ENCODE measurements around the gene NIPA2.

The NIPA2 gene

DNA sequence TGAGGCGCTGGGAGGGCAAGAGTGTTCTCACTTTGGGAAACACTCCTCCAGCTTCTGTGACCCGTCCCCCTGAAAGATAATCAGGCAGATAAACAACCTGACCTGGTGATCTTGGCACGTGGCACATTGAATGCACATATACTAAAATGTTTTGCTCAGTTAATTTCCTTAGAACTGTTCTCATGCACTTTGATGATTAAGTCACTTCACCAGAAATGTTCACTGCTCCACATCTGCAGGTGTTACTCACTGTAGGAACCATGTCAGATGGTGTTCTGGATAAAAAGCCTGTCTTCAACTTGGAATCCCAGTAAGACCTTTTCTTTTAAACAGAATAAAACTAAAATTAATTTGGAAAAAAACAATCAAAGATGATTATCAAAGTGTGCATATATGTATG is 24.6 kb upstream of the NIPA2 start:
- Mint-ChIP-seq H3K4me1 (peaks cover 6% of the 10 kb centered on the region), H3K4me3 (no peak overlapping the region), H3K9me3 (no peaks in the 10 kb centered on the region), H3K27me3 (no peaks in the 10 kb centered on the region), H3K27ac (no peak overlapping the region), H3K36me3 (peaks cover 5% of the 10 kb centered on the region)

DNA sequence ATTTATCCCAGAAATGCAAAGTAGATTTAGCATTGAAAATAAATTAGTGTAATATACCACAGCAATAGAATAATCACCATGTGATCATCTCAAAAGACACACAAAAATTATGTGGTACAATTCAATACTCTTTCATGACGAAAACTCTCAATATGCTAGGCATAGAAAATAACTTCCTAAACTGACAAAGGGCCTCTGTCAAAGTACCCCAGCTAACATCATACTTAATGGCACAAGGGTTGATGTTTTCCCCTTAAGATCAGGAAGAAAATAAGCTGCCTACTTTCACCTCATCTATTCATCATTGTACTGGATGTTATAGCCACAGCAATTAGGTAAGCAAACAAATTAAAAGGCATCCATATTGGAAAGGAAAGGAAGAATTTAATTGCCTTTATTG is 22.7 kb upstream of the NIPA2 start:
- no peak overlapping the region for H3K4me3 Mint-ChIP-seq
- no peak overlapping the region for H3K27ac Mint-ChIP-seq
- no peaks in the 10 kb centered on the region for H3K4me1 Mint-ChIP-seq
- no peaks in the 10 kb centered on the region for H3K27me3 Mint-ChIP-seq
- H3K36me3 Mint-ChIP-seq: peaks cover 5% of the 10 kb centered on the region
- no peaks in the 10 kb centered on the region for H3K9me3 Mint-ChIP-seq

DNA sequence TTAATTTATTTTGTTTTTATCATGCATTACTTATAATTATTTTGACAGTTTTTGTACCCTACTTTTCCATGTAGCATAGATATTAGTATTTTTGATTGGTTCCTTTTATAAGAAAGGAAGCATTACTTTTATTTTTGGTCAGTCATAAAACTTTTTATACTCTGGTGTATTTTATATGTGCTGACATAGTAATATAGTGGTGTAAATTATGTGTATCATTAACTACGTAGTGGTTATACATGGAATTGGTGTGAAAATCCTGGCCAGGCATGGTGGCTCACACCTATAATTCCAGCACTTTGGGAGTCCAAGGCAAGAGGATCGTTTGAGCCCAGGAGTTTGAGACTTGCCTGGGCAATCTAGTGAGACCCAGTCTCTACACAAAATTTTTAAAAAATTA is 18.8 kb upstream of the NIPA2 start:
- Mint-ChIP-seq H3K9me3 (no peaks in the 10 kb centered on the region), H3K27me3 (no peaks in the 10 kb centered on the region), H3K4me3 (no peak overlapping the region), H3K4me1 (no peaks in the 10 kb centered on the region), H3K36me3 (peaks cover 18% of the 10 kb centered on the region), H3K27ac (no peak overlapping the region)

DNA sequence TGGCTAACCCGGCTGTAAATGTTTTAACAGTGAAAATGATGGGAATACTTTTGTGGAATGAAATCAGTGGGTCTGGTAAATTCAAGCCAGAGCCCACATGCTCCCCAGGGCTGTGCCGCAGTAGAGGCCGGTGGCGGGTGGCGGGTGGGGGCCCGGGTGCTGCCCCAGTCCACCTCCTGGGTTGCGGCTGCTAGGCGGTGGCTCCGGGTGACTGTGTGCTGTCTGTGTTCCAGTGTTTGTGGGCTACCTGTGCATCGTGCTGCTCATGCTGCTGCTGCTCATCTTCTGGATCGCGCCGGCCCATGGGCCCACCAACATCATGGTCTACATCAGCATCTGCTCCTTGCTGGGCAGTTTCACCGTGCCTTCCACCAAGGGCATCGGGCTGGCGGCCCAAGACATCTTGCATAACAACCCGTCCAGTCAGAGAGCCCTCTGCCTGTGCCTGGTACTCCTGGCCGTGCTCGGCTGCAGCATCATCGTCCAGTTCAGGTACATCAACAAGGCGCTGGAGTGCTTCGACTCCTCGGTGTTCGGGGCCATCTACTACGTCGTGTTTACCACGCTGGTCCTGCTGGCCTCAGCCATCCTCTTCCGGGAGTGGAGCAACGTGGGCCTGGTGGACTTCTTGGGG is 14.9 kb upstream of the NIPA2 start:
- Mint-ChIP-seq H3K36me3 (peaks cover 15% of the 10 kb centered on the region), H3K27me3 (no peaks in the 10 kb centered on the region)

DNA sequence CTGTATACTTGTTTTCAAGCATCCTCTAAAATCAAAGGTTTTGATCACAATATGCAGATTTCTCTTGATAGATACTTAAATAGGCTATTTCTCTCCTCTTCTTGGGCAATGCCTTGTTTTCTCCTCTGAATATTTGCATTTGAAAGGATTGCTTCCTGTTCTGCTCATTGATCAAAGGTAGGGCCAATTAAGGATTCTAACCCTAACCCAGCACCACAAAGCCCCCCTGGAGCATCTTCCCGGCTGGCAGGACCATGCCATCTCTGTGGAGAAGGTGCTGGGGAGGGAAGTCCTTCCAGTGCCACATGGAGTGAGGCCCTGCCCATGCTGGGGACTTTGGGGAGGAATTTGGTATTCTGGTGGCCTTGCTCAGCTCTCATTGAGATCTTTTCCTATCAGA is 11.3 kb upstream of the NIPA2 start:
- H3K9me3 Mint-ChIP-seq: no peaks in the 10 kb centered on the region
- H3K36me3 Mint-ChIP-seq: peaks cover 8% of the 10 kb centered on the region
- H3K4me1 Mint-ChIP-seq: no peaks in the 10 kb centered on the region
- no peaks in the 10 kb centered on the region for H3K27me3 Mint-ChIP-seq
- H3K4me3 Mint-ChIP-seq: no peak overlapping the region
- no peak overlapping the region for H3K27ac Mint-ChIP-seq

More for the DNA sequence above, 14.9 kb upstream of the NIPA2 start:
- no peak overlapping the region for H3K4me3 Mint-ChIP-seq
- no peaks in the 10 kb centered on the region for H3K9me3 Mint-ChIP-seq
- no peak overlapping the region for H3K27ac Mint-ChIP-seq
- no peaks in the 10 kb centered on the region for H3K4me1 Mint-ChIP-seq

DNA sequence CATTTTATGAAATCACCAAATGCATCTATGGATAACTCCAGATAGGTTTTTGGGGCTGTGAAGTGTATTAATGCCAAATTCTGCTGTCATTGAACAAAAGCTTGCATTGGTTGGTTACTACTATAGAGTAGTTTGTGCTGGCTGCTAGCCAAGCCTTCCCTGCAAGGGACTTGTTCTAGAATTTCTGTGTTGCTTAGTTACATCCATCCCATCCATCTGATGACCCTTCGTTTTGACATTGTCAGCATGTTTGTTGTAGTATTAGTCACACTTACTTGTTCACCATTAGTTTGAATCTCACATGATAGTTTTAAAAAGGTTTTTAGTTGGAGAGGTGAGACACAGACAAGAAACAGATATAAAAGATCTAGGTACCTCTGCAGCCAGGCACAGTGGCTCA is 7.0 kb upstream of the NIPA2 start:
- Mint-ChIP-seq H3K36me3 (peaks cover 2% of the 10 kb centered on the region), H3K27ac (no peak overlapping the region), H3K27me3 (no peaks in the 10 kb centered on the region), H3K4me1 (no peaks in the 10 kb centered on the region), H3K9me3 (no peaks in the 10 kb centered on the region), H3K4me3 (no peak overlapping the region)

DNA sequence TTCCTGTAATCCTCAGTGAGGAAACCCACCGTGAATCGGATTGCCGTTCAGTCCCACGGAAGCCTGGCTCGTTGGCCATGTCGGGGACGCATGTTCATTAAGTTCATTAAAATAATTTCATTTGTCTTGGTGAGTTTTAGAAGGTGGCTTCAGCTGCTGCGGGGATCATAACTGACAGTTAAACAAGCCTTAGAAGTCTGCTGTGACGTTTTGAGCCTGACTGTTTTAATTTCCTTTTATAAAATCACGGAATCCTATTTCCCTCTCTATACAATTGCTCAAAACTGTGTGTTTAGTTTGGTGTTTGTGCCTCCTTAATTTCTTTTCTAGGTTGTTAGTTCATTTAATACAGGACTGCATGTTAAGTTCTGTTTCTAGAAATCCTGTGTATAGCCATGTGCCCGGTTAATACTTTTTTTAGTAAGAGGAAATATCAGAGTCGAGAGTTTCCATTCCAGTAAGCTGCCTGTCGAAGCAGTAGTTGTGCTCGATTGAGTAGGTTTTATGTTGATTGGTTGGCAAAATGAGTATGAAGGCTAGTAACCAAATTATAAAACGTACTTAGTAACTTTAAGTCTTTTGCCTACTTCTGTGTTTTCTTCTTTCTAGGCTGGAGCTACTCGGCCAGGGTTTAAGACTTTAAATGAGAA is 705 bp downstream of the NIPA2 start:
- Mint-ChIP-seq H3K4me1 (peaks cover 27% of the 10 kb centered on the region), H3K9me3 (no peaks in the 10 kb centered on the region)

DNA sequence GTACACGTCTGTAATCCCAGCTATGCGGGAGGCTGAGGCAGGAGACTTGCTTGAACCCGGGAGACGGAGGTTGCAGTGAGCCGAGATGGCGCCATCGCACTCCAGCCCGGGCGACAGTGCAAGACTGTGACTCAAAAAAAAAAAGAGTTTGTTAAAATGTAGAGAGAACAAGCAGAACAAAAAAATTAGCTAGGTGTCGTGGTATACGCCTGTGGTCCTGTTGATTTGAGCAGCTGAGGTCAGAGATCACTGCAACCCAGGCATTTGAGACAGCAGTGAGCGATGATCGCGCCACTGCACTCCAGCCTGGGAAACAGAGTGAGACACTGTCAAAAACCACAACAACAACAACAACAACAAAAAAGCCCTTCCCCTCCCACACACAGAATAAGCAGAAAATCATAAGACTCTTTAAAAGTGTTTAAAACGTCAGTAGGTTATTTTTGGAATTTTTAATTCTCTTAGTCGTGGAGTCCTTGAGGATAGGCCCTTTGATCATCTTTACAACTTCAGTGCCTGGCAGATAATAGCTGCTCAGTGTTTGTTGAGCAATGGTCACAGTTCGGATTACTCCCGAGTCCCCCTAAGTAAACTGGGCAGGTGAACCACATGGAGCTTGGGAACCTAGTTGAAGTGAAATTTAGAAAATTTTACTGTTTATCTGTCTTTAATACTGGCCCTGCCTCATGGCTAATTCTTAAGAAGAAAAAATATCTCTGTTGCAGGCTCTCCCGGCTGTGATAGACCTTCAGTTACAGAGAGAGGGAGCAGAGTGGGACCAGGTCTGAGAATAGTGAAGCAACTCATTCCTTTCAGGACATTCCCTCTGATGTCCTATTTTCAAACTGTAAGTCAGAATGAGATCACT is 6.2 kb downstream of the NIPA2 start:
- peaks cover 51% of the 10 kb centered on the region for H3K4me1 Mint-ChIP-seq
- H3K27ac Mint-ChIP-seq: no peak overlapping the region
- H3K4me3 Mint-ChIP-seq: no peak overlapping the region
- H3K9me3 Mint-ChIP-seq: no peaks in the 10 kb centered on the region
- H3K27me3 Mint-ChIP-seq: no peaks in the 10 kb centered on the region
- peaks cover 9% of the 10 kb centered on the region for H3K36me3 Mint-ChIP-seq

More for the DNA sequence above, 705 bp downstream of the NIPA2 start:
- no peaks in the 10 kb centered on the region for H3K27me3 Mint-ChIP-seq
- H3K36me3 Mint-ChIP-seq: peaks cover 8% of the 10 kb centered on the region
- peak overlapping the region; percentile 99 for H3K4me3 Mint-ChIP-seq
- H3K27ac Mint-ChIP-seq: peak overlapping the region; percentile 93

DNA sequence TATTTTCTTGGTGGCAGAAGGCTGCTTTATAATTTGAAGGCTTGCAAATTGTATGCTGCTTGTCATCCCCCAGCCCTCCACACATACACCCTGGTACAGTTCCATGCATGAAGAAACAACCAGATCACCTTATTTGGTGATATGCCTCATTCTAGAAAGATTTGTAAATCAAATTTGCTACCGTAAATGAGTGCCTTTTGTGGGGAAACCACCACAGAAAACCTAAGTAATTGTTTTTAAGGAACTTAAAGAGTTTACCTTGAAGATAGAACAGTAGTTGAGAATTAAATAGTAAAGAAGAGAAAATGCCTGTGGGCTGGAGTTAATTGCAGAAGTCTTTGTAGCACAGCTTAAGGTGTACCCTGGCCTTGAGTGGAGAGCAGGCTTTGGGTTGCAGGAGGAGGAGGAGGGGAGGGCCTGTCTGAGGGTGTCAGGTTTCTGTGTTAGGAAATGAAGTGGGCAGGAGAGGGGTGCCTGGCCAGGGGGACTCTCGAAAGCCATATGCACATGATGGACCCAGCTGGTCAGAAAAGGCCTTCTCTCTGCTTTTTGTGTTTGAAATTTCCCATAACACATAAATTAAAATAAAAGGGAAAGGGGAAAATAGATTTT is 6.9 kb downstream of the NIPA2 start:
- H3K4me1 Mint-ChIP-seq: peaks cover 48% of the 10 kb centered on the region
- peak overlapping the region; percentile 18 for H3K27ac Mint-ChIP-seq
- no peak overlapping the region for H3K4me3 Mint-ChIP-seq
- no peaks in the 10 kb centered on the region for H3K27me3 Mint-ChIP-seq
- peaks cover 7% of the 10 kb centered on the region for H3K36me3 Mint-ChIP-seq
- H3K9me3 Mint-ChIP-seq: no peaks in the 10 kb centered on the region

DNA sequence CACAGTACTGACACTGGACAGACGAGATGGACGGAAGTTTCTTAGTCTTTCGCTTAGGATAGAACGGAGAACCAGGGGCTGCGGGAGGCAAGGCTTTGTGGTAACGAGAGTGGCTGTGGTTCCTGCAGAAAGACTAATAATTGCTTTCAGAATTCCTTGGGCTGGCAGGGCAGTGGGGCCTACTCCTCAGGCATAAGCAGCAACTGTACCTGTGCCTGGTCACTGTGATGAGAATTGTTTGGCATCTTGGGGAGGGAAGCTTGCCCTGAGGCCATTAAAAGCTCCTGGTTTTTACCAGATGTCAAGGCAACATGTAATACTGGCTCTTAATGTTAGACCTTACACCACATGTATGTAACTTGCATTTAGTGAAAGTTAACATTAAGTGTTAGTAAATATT is 7.6 kb downstream of the NIPA2 start:
- peaks cover 7% of the 10 kb centered on the region for H3K36me3 Mint-ChIP-seq
- H3K9me3 Mint-ChIP-seq: no peaks in the 10 kb centered on the region
- peaks cover 48% of the 10 kb centered on the region for H3K4me1 Mint-ChIP-seq
- no peak overlapping the region for H3K4me3 Mint-ChIP-seq
- H3K27me3 Mint-ChIP-seq: no peaks in the 10 kb centered on the region
- no peak overlapping the region for H3K27ac Mint-ChIP-seq

DNA sequence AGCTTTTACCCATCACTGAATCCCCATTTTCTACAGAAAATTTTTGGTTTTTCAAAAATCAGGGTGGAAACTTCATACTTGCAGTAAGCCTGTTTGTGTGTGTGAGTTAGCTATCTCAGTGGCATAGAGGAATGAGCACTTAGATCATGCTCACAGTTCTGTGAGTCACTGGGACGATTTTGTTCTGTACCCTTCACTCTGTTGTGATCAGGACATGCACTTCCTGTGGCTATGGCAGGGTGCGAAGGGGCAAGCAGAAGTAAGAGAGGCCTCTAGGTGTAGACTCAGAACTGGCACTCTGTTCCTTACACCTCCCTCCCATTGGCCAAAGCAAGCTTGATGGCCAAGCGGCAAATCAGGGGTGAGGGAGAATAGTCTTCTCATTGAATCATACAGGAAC is 11.6 kb downstream of the NIPA2 start:
- H3K27me3 Mint-ChIP-seq: no peaks in the 10 kb centered on the region
- H3K9me3 Mint-ChIP-seq: no peaks in the 10 kb centered on the region
- H3K4me3 Mint-ChIP-seq: no peak overlapping the region
- peaks cover 4% of the 10 kb centered on the region for H3K36me3 Mint-ChIP-seq
- no peak overlapping the region for H3K27ac Mint-ChIP-seq
- H3K4me1 Mint-ChIP-seq: peaks cover 41% of the 10 kb centered on the region

DNA sequence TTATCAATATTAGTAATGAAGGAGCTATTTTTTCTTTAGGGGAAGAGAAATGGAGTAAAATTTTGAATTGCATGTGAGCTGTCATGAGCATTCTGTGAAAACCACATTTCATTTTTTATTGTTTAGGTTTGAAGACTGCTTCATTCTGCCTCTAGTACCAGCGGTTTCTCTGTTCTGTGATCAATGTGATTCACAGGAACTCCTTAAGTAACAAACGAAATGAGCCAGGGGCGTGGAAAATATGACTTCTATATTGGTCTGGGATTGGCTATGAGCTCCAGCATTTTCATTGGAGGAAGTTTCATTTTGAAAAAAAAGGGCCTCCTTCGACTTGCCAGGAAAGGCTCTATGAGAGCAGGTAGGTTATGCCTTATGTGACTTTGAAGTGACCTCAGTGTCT is 13.0 kb downstream of the NIPA2 start:
- Mint-ChIP-seq H3K9me3 (no peaks in the 10 kb centered on the region), H3K4me3 (no peak overlapping the region), H3K27me3 (no peaks in the 10 kb centered on the region), H3K27ac (no peak overlapping the region), H3K36me3 (peaks cover 7% of the 10 kb centered on the region), H3K4me1 (peaks cover 40% of the 10 kb centered on the region)

DNA sequence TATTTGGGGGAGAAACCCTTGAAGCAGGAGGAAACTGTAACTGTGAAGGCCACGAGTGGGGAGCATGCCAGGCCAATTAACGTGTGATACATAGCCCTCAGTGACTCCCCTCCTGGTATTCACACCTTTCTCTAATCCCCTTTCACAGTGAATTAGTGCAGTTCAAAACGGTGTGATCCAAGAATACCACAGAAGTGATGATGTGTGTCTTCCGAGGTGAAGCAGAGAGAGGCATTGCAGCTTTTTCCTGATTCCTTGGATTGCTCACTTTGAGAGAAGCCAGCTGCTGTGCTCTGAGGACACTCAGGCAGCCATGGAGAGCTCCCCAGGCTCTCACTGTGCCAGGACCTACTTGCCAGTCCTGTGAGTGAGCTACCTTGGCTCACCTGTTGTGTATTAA is 17.3 kb downstream of the NIPA2 start:
- no peaks in the 10 kb centered on the region for H3K27me3 Mint-ChIP-seq
- H3K36me3 Mint-ChIP-seq: peaks cover 14% of the 10 kb centered on the region
- peaks cover 17% of the 10 kb centered on the region for H3K4me1 Mint-ChIP-seq
- no peak overlapping the region for H3K27ac Mint-ChIP-seq
- no peak overlapping the region for H3K4me3 Mint-ChIP-seq
- H3K9me3 Mint-ChIP-seq: no peaks in the 10 kb centered on the region

DNA sequence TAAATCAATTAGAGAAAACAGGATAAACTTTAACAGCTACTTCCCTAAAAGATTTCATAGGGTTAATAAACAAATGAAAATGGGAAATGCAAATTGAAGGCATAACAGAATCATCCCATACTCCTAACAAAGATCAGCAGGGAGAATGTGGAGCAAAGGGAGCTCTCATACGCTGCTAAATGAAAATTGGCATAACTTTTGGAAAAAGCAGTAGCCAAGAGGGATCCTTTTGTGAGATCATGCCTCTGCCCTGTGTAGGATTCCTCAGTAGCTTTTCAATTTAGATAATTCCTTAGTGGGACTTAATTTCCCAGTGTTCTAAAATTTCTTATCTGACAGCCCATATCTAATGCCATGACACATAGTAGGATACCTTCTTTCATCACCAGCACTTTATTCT is 18.2 kb downstream of the NIPA2 start:
- H3K36me3 Mint-ChIP-seq: peaks cover 16% of the 10 kb centered on the region
- H3K27ac Mint-ChIP-seq: no peak overlapping the region
- no peaks in the 10 kb centered on the region for H3K27me3 Mint-ChIP-seq
- no peak overlapping the region for H3K4me3 Mint-ChIP-seq
- H3K9me3 Mint-ChIP-seq: no peaks in the 10 kb centered on the region
- peaks cover 16% of the 10 kb centered on the region for H3K4me1 Mint-ChIP-seq

DNA sequence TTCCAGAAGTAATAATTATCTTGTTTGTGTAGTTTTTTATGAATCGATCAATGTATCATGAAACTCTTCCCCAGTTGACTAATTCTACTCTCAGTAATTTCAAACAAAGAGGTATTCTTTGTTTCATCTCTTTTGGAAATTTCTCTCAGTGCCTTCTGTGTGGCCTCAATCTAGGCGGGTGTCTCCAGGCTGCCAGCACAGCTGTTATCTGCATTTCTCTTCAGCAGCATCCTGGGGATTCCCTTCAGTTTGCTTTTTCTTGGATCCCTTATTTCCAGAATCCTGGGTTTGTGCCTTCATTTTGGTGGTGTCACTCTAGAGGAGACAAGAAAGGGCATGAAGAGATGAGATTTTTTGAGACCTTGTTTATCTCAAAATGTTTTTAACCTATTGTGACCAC is 22.7 kb downstream of the NIPA2 start:
- peak overlapping the region; percentile 38 for H3K27ac Mint-ChIP-seq

DNA sequence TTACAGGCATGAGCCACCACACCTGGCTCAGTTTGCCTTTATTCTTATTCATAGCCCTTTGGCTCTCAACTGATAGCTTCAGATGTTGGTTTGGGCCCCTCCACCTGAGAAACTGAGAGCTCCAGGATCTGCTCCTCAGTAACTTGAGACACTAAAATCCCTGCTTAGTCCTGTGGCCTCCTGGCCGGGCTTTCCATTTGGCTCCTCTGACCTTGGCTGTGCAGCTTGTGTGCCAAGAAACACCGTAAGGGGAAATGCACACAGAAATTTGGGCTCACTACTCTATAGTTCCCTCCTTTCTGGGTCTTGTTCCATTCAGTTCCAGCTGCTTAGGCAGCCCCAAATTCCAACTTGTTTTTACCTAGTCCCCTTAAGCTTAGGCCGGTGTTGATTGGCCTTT is 24.9 kb downstream of the NIPA2 start:
- Mint-ChIP-seq H3K27me3 (no peaks in the 10 kb centered on the region), H3K9me3 (no peaks in the 10 kb centered on the region), H3K36me3 (peaks cover 23% of the 10 kb centered on the region), H3K27ac (no peak overlapping the region), H3K4me3 (no peak overlapping the region), H3K4me1 (peaks cover 18% of the 10 kb centered on the region)

More for the DNA sequence above, 22.7 kb downstream of the NIPA2 start:
- Mint-ChIP-seq H3K4me3 (no peak overlapping the region), H3K4me1 (peaks cover 18% of the 10 kb centered on the region), H3K27me3 (no peaks in the 10 kb centered on the region), H3K9me3 (no peaks in the 10 kb centered on the region), H3K36me3 (peaks cover 22% of the 10 kb centered on the region)
